ENCODE data around the gene ATP8A2.
"Not testable (repeated sequence)": the region's sequence is repeated elsewhere in the genome, so short reads cannot be mapped to it uniquely, and the experiment has no call there.

ATP8A2 gene

GRCh38 chr13:25945596-25945995 lies 573.8 kb downstream of the ATP8A2 start:
- no peak for TF ChIP-seq CTCF (IDR thresholded peaks at IDR 0.05; ENCODE audit: insufficient read depth, low read length, poor library complexity, severe bottlenecking)

GRCh38 chr13:25946321-25946720 lies 574.5 kb downstream of the ATP8A2 start:
- no peak for DNase-seq (ENCODE audit: extremely low read depth, insufficient read length)
- no peak overlapping the region for H3K4me3 ChIP-seq (replicated peaks; ENCODE audit: low read depth, low read length)
- peaks cover 2% of the 10 kb centered on the region for H3K27me3 ChIP-seq (replicated peaks; ENCODE audit: control insufficient read depth, insufficient read depth, low read length)
- H3K36me3 ChIP-seq (ENCODE audit: control insufficient read depth, insufficient read depth, low read length), result no peaks in the 10 kb centered on the region
- no peak for TF ChIP-seq CTCF (IDR thresholded peaks at IDR 0.05; ENCODE audit: insufficient read depth, low read length, poor library complexity, severe bottlenecking)

More at GRCh38 chr13:25945596-25945995, 573.8 kb downstream of the ATP8A2 start:
- H3K36me3 ChIP-seq (ENCODE audit: control insufficient read depth, insufficient read depth, low read length), result no peaks in the 10 kb centered on the region
- H3K27me3 ChIP-seq (replicated peaks; ENCODE audit: control insufficient read depth, insufficient read depth, low read length), result peaks cover 2% of the 10 kb centered on the region
- H3K4me3 ChIP-seq (replicated peaks; ENCODE audit: low read depth, low read length), result no peak overlapping the region
- DNase-seq (ENCODE audit: extremely low read depth, insufficient read length), result no peak

- H3K36me3 ChIP-seq (ENCODE audit: control insufficient read depth, insufficient read depth, low read length), result no peaks in the 10 kb centered on the region
- H3K27me3 ChIP-seq (replicated peaks; ENCODE audit: control insufficient read depth, insufficient read depth, low read length), result no peaks in the 10 kb centered on the region; the same call in 1 of the 2 replicates
- no peak for DNase-seq (ENCODE audit: extremely low read depth, insufficient read length)
- no peak for TF ChIP-seq CTCF (IDR thresholded peaks at IDR 0.05; ENCODE audit: insufficient read depth, low read length, poor library complexity, severe bottlenecking)
- H3K4me3 ChIP-seq (replicated peaks; ENCODE audit: low read depth, low read length), result no peak overlapping the region
Measured at GRCh38 chr13:25948910-25949309, 577.1 kb downstream of the ATP8A2 start.

GRCh38 chr13:25951831-25952230 lies 580.1 kb downstream of the ATP8A2 start:
- no peak overlapping the region for H3K4me3 ChIP-seq (replicated peaks; ENCODE audit: low read depth, low read length)
- H3K36me3 ChIP-seq (ENCODE audit: control insufficient read depth, insufficient read depth, low read length), result no peaks in the 10 kb centered on the region
- no peak for DNase-seq (ENCODE audit: extremely low read depth, insufficient read length)
- peaks cover 1% of the 10 kb centered on the region for H3K27me3 ChIP-seq (replicated peaks; ENCODE audit: control insufficient read depth, insufficient read depth, low read length)
- no peak for TF ChIP-seq CTCF (IDR thresholded peaks at IDR 0.05; ENCODE audit: insufficient read depth, low read length, poor library complexity, severe bottlenecking)

- not testable (repeated sequence) for DNase-seq (ENCODE audit: extremely low read depth, insufficient read length)
Measured at GRCh38 chr13:25954080-25954479, 582.3 kb downstream of the ATP8A2 start.

GRCh38 chr13:25954943-25955342 lies 583.2 kb downstream of the ATP8A2 start:
- H3K4me3 ChIP-seq (replicated peaks; ENCODE audit: low read depth, low read length); DNase-seq (ENCODE audit: extremely low read depth, insufficient read length); H3K36me3 ChIP-seq (ENCODE audit: control insufficient read depth, insufficient read depth, low read length); H3K27me3 ChIP-seq (replicated peaks; ENCODE audit: control insufficient read depth, insufficient read depth, low read length): not testable (repeated sequence)

More at GRCh38 chr13:25954080-25954479, 582.3 kb downstream of the ATP8A2 start:
- not testable (repeated sequence) for H3K36me3 ChIP-seq (ENCODE audit: control insufficient read depth, insufficient read depth, low read length); H3K27me3 ChIP-seq (replicated peaks; ENCODE audit: control insufficient read depth, insufficient read depth, low read length); H3K4me3 ChIP-seq (replicated peaks; ENCODE audit: low read depth, low read length)

- no peak overlapping the region for H3K4me3 ChIP-seq (replicated peaks; ENCODE audit: low read depth, low read length)
- no peak for TF ChIP-seq CTCF (IDR thresholded peaks at IDR 0.05; ENCODE audit: insufficient read depth, low read length, poor library complexity, severe bottlenecking)
- H3K27me3 ChIP-seq (replicated peaks; ENCODE audit: control insufficient read depth, insufficient read depth, low read length), result peaks cover 1% of the 10 kb centered on the region
- no peak for DNase-seq (ENCODE audit: extremely low read depth, insufficient read length)
- H3K36me3 ChIP-seq (ENCODE audit: control insufficient read depth, insufficient read depth, low read length), result no peaks in the 10 kb centered on the region
Measured at GRCh38 chr13:25958986-25959385, 587.2 kb downstream of the ATP8A2 start.

Data from GM06990 (cell line).